HG02642 (cell line): ENCODE measurements around the gene ZNF524.

Source experiments
- ATAC-seq: cut with Tn5 transposase; IDR thresholded peaks from one replicate; pipeline ENCODE4 v1.9.1; 2021; ENCODE audit warnings: mild to moderate bottlenecking; ENCODE audit not compliant: unreplicated experiment, poor library complexity

ZNF524 gene

GRCh38 chr19:55640043-55640576, 40.0 kb downstream of the ZNF524 start:
- ATAC-seq = no peak

- peak; percentile 34 for ATAC-seq
Observed at GRCh38 chr19:55640577-55641425, 40.7 kb downstream of the ZNF524 start, which contains the start of gene ZNF580. Gene ZNF580 (plus strand): TSS chr19:55641002. CDS start chr19:55642509, 1,507 bp downstream.

GRCh38 chr19:55641426-55642152, 41.5 kb downstream of the ZNF524 start:
- ATAC-seq = no peak

- ATAC-seq = peak; percentile 5
Observed at GRCh38 chr19:55642153-55643002, 42.3 kb downstream of the ZNF524 start.

GRCh38 chr19:55643003-55643886, 43.2 kb downstream of the ZNF524 start, which contains the start of gene ZNF581:
Gene ZNF581 (plus strand): TSS chr19:55643649. CDS start chr19:55644572, 923 bp downstream.
- ATAC-seq = peak; percentile 32

GRCh38 chr19:55643887-55644176, 43.7 kb downstream of the ZNF524 start:
- ATAC-seq = no peak

GRCh38 chr19:55644191-55644833, 44.2 kb downstream of the ZNF524 start:
- ATAC-seq = no peak

GRCh38 chr19:55644842-55645511, 44.9 kb downstream of the ZNF524 start:
- ATAC-seq = no peak

GRCh38 chr19:55645512-55645881, 45.4 kb downstream of the ZNF524 start:
- ATAC-seq = no peak

- ATAC-seq = no peak
Observed at GRCh38 chr19:55646889-55647731, 47.0 kb downstream of the ZNF524 start.

- ATAC-seq = peak; percentile 34
Observed at GRCh38 chr19:55647732-55648584, 47.9 kb downstream of the ZNF524 start, which contains the start of gene CCDC106. Gene CCDC106 (plus strand): TSS chr19:55648212. CDS start chr19:55649047, 835 bp downstream.

- no peak for ATAC-seq
Observed at GRCh38 chr19:55648585-55649267, 48.6 kb downstream of the ZNF524 start.

GRCh38 chr19:55649268-55650125, 49.4 kb downstream of the ZNF524 start:
- no peak for ATAC-seq

- no peak for ATAC-seq
Observed at GRCh38 chr19:55650126-55650557, 50.1 kb downstream of the ZNF524 start.
